Breast epithelium (tissue), 3 donors: ENCODE results near the gene UGT1A9.

ENCODE experiments used
- POLR2A ChIP-seq: fragments of 450-650 bp; IDR thresholded peaks from one replicate; pipeline ENCODE4 v1.6.1; 2016; ENCODE audit warnings: antibody characterized with exemption, mild to moderate bottlenecking, moderate library complexity
- POLR2AphosphoS5 ChIP-seq, 3 donors: sonication (generic); formaldehyde crosslinking; IDR thresholded peaks; one replicate each; pipeline ENCODE4 v1.6.1; 2017; ENCODE audit warnings: antibody characterized with exemption in 3 of 3
- TF ChIP-seq, protein P1 (sequence below), 3 donors: fragments of 450-650 bp; IDR thresholded peaks; one replicate each; pipeline ENCODE4 v1.5.1; 2016 to 2017; ENCODE audit warnings: antibody characterized with exemption in 3 of 3, mild to moderate bottlenecking in 3 of 3, moderate library complexity in 3 of 3

GRCh38 chr2:233811732-233812131, 140.0 kb downstream of the UGT1A9 start:
- TF ChIP-seq, protein P1, sequence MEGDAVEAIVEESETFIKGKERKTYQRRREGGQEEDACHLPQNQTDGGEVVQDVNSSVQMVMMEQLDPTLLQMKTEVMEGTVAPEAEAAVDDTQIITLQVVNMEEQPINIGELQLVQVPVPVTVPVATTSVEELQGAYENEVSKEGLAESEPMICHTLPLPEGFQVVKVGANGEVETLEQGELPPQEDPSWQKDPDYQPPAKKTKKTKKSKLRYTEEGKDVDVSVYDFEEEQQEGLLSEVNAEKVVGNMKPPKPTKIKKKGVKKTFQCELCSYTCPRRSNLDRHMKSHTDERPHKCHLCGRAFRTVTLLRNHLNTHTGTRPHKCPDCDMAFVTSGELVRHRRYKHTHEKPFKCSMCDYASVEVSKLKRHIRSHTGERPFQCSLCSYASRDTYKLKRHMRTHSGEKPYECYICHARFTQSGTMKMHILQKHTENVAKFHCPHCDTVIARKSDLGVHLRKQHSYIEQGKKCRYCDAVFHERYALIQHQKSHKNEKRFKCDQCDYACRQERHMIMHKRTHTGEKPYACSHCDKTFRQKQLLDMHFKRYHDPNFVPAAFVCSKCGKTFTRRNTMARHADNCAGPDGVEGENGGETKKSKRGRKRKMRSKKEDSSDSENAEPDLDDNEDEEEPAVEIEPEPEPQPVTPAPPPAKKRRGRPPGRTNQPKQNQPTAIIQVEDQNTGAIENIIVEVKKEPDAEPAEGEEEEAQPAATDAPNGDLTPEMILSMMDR (IDR thresholded peaks at IDR 0.05): no peak
- no peak for TF ChIP-seq POLR2A
- TF ChIP-seq POLR2AphosphoS5 (IDR thresholded peaks at IDR 0.05): no peak
